B cell (primary cell): ENCODE results near the gene LSS. TPM values are rescaled to one million over a fixed set of nuclear protein-coding genes. Genes with fewer than 3 reads are reported as not detected.

ENCODE experiments used
- ATAC-seq: fragments of 200-7000 bp; cut with Tn5 transposase; one replicate; pipeline ENCODE4 v1.10.0; 2021; ENCODE audit warnings: low read depth, mild to moderate bottlenecking, moderate number of reproducible peaks, moderate library complexity
- CTCF ChIA-PET: fragments of 350-600 bp; sonication (Branson Sonifier 250); formaldehyde crosslinking; loops from one replicate; lab custom pipeline; 2021; ENCODE audit warnings: antibody characterized with exemption, inconsistent platforms; lab: Charles Lee
- POLR2A ChIA-PET: fragments of 350-600 bp; sonication (Branson Sonifier 250); formaldehyde crosslinking; loops from one replicate; lab custom pipeline; 2021; ENCODE audit warnings: antibody characterized with exemption; lab: Charles Lee
- DNase-seq: peaks from one replicate; pipeline ENCODE4 v3.0.0; 2013
- H2AFZ ChIP-seq: 2 replicates; pipeline ENCODE4 v1.6.1; 2012; ENCODE audit warnings: mild to moderate bottlenecking, low read depth, low read length; ENCODE audit not compliant: insufficient read depth, poor library complexity, severe bottlenecking
- H3K27ac ChIP-seq, 2 donors: 1 replicate in 1 of 2; 2 replicates in 1 of 2; pipeline ENCODE4 v1.5.1; 2012 to 2013; ENCODE audit warnings: low read length in 2 of 2, mild to moderate bottlenecking in 2 of 2, moderate library complexity in 1 of 2
- H3K27me3 ChIP-seq, 4 experiments: fragments of 200-600 bp in 1 of 4; sonication (generic) in 1 of 4; replicated peaks in 1 of 4; 1 replicate in 2 of 4; 2 replicates in 2 of 4; pipeline versions ENCODE4 v1.6.1 to v1.7.0; 2013 to 2016; ENCODE audit warnings: low read length in 3 of 4, mild to moderate bottlenecking in 2 of 4, mixed read lengths in 1 of 4, moderate library complexity in 1 of 4; ENCODE audit not compliant: insufficient read depth in 4 of 4, control insufficient read depth in 3 of 4; ENCODE audit errors: control extremely low read depth in 1 of 4
- H3K36me3 ChIP-seq, 2 experiments: replicated peaks in 1 of 2; 1 replicate in 1 of 2; 2 replicates in 1 of 2; pipeline versions ENCODE4 v1.6.1 to v1.7.1; 2013; ENCODE audit warnings: low read length in 1 of 2; ENCODE audit not compliant: insufficient read depth in 2 of 2, control insufficient read depth in 1 of 2; ENCODE audit errors: control extremely low read depth in 1 of 2, extremely low read depth in 1 of 2
- H3K4me1 ChIP-seq, 2 donors: fragments of 200-600 bp in 1 of 2; sonication (generic) in 1 of 2; 1 replicate in 1 of 2; 2 replicates in 1 of 2; pipeline versions ENCODE4 v1.5.1 to v1.6.1; 2013 to 2017; ENCODE audit warnings: low read length in 2 of 2; ENCODE audit not compliant: control insufficient read depth in 2 of 2, insufficient read depth in 2 of 2
- H3K4me2 ChIP-seq: replicated peaks from 2 replicates; pipeline ENCODE3; 2012; ENCODE audit warnings: mild to moderate bottlenecking, low read depth, low read length; ENCODE audit not compliant: poor library complexity, severe bottlenecking
- H3K4me3 ChIP-seq, 5 experiments: fragments of 200-600 bp in 1 of 5; sonication (generic) in 1 of 5; 1 replicate in 3 of 5; 2 replicates in 2 of 5; pipeline versions ENCODE4 v1.5.1 to v1.7.0; 2011 to 2016; ENCODE audit warnings: low read length in 4 of 5, mild to moderate bottlenecking in 4 of 5, low read depth in 2 of 5, control low read depth in 1 of 5, moderate library complexity in 1 of 5; ENCODE audit not compliant: insufficient read depth in 1 of 5; ENCODE audit errors: control extremely low read depth in 1 of 5, extremely low read depth in 1 of 5
- H3K79me2 ChIP-seq: fragments of 200-600 bp; sonication (generic); one replicate; pipeline ENCODE4 v1.6.0; 2016; ENCODE audit warnings: low read length; ENCODE audit not compliant: control insufficient read depth, insufficient read depth
- H3K9ac ChIP-seq: fragments of 200-600 bp; sonication (generic); 2 replicates; pipeline ENCODE4 v1.6.1; 2017; ENCODE audit warnings: mild to moderate bottlenecking, low read length, moderate library complexity
- H3K9me3 ChIP-seq, 3 donors: one replicate each; pipeline versions ENCODE4 v1.6.1 to v1.7.1; 2013; ENCODE audit warnings: low read length in 2 of 3; ENCODE audit not compliant: control insufficient read depth in 2 of 3, insufficient read depth in 1 of 3; ENCODE audit errors: control extremely low read depth in 1 of 3
- H4K20me1 ChIP-seq: 2 replicates; pipeline ENCODE4 v1.6.0; 2012; ENCODE audit warnings: mild to moderate bottlenecking, low read length; ENCODE audit not compliant: insufficient read depth, control insufficient read depth, poor library complexity, severe bottlenecking
- H3K27ac Mint-ChIP-seq: one replicate; pipeline ENCODE4 v1.8.0; 2021; ENCODE audit warnings: mixed read lengths
- H3K27me3 Mint-ChIP-seq: one replicate; pipeline ENCODE4 v1.8.0; 2021; ENCODE audit warnings: mixed read lengths
- H3K4me1 Mint-ChIP-seq: one replicate; pipeline ENCODE4 v1.8.0; 2021; ENCODE audit warnings: mixed read lengths
- H3K4me3 Mint-ChIP-seq: one replicate; pipeline ENCODE4 v1.8.0; 2021; ENCODE audit warnings: mixed read lengths
- H3K9me3 Mint-ChIP-seq: one replicate; pipeline ENCODE4 v1.8.0; 2022; ENCODE audit warnings: mixed read lengths; ENCODE audit not compliant: insufficient read depth
- CTCF ChIP-seq: fragments of 200-600 bp; IDR thresholded peaks from one replicate; pipeline ENCODE4 v1.8.0; 2022; ENCODE audit warnings: antibody characterized with exemption, mild to moderate bottlenecking
- EZH2 ChIP-seq: IDR thresholded peaks from 2 replicates; pipeline ENCODE4 v1.6.1; 2012; ENCODE audit warnings: borderline replicate concordance, low read depth, mild to moderate bottlenecking, moderate library complexity, low read length; ENCODE audit not compliant: insufficient read depth, poor library complexity, severe bottlenecking
- WGBS: methylation state at CpG from one replicate; pipeline ENCODE4 v1.1.5; 2013; ENCODE audit warnings: missing lambda C conversion rate; ENCODE audit not compliant: insufficient coverage; 5-methylcytosine and 5-hydroxymethylcytosine counted together
- intact Hi-C: fragments of 100-400 bp; cut with micrococcal nuclease; formaldehyde crosslinking; loops from one replicate; pipeline ENCODE4 v1.10.0; 2022
- polyA plus RNA-seq: library from polyadenylated mRNA; depleted of rRNA; stranded (reverse); fragments of >200 nt; gene quantifications from 2 replicates; pipeline ENCODE4 v1.2.3, GENCODE V29; 2012
- total RNA-seq, 2 donors: library from RNA; stranded (reverse); fragments of 120-200 nt in 1 of 2; gene quantifications; 1 replicate in 1 of 2; 2 replicates in 1 of 2; pipeline versions ENCODE4 v1.2.3 to v1.2.4, GENCODE V29; 2013 to 2022

LSS gene
- total and polyA plus RNA-seq, 2 donors (not counting 1 experiment from before 2014, with no cell fraction given): 30.2 to 58.1 TPM

GRCh38 chr21:46234436-46234950 is 5.9 kb upstream of the LSS start:
- H3K4me3 ChIP-seq: no peak overlapping the region
- no peak for TF ChIP-seq CTCF
- TF ChIP-seq EZH2: no peak
- H3K79me2 ChIP-seq: no peaks in the 10 kb centered on the region
- H3K4me2 ChIP-seq: no peak overlapping the region
- H3K27me3 ChIP-seq: no peaks in the 10 kb centered on the region
- Mint-ChIP-seq H3K27me3 (no peaks in the 10 kb centered on the region), H3K9me3 (no peaks in the 10 kb centered on the region), H3K4me3 (no peak overlapping the region), H3K27ac (no peak overlapping the region), H3K4me1 (peaks cover 7% of the 10 kb centered on the region)
- no peak overlapping the region for H2AFZ ChIP-seq
- H3K36me3 ChIP-seq: peaks cover 0 to 37% of the 10 kb centered on the region in 2 experiments
- no peak overlapping the region for H3K9ac ChIP-seq
- DNase-seq: no peak
- ChIA-PET CTCF (interaction anchor here (0.9 kb wide), 1 partner anchor 26 kb away, joined by 4 read pairs; no protein-coding TSS in a partner anchor), POLR2A (no interaction called here)
- H3K9me3 ChIP-seq: no peaks in the 10 kb centered on the region
- no peaks in the 10 kb centered on the region for H4K20me1 ChIP-seq
- 79% methylated on average over 4 of the region's 5 CpGs for WGBS
- ATAC-seq: no peak
- H3K4me1 ChIP-seq: peaks cover 5 to 6% of the 10 kb centered on the region in 2 donors
- intact Hi-C loops: no loop called here
- H3K27ac ChIP-seq: no peak overlapping the region

- H3K4me1 ChIP-seq: peaks cover 21 to 22% of the 10 kb centered on the region in 2 donors
- POLR2A ChIA-PET: no interaction called here
- peaks cover 15% of the 10 kb centered on the region for H3K79me2 ChIP-seq
- TF ChIP-seq EZH2 (no peak), CTCF (no peak)
- H4K20me1 ChIP-seq: peaks cover 10% of the 10 kb centered on the region
- WGBS: 100% methylated on average over 1 of the region's 6 CpGs
- Mint-ChIP-seq H3K27ac (peak overlapping the region; percentile 64), H3K4me3 (peak overlapping the region; percentile 90), H3K4me1 (peaks cover 35% of the 10 kb centered on the region), H3K9me3 (no peaks in the 10 kb centered on the region), H3K27me3 (no peaks in the 10 kb centered on the region)
- DNase-seq (no peak), ATAC-seq (no peak)
- intact Hi-C loops: loop anchor here (1.0 to 2.0 kb wide), 2 partner anchors 25 to 228 kb away; partner anchors contain the start of gene DIP2A
- CTCF ChIA-PET: interaction anchor here (0.9 to 1.4 kb wide), 2 partner anchors 86 to 88 kb away, joined by 3 read pairs; no protein-coding TSS in a partner anchor
- H3K9me3 ChIP-seq: no peaks in the 10 kb centered on the region
- peak overlapping the region; percentile 95 for H2AFZ ChIP-seq
- peak overlapping the region in 1 of 2 donors; percentile 62 for H3K27ac ChIP-seq
- peak overlapping the region; percentile 99 for H3K4me2 ChIP-seq
- no peaks in the 10 kb centered on the region for H3K27me3 ChIP-seq
- H3K4me3 ChIP-seq: peak overlapping the region in 4 of 5 experiments; percentile 44 to 86 (median 64)
- H3K9ac ChIP-seq: peak overlapping the region; percentile 78
- peaks cover 0 to 9% of the 10 kb centered on the region in 2 experiments for H3K36me3 ChIP-seq
Observed at GRCh38 chr21:46229923-46230260, 1.3 kb upstream of the LSS start.
